ENCODE results near the gene CD55.

The CD55 gene

DNA sequence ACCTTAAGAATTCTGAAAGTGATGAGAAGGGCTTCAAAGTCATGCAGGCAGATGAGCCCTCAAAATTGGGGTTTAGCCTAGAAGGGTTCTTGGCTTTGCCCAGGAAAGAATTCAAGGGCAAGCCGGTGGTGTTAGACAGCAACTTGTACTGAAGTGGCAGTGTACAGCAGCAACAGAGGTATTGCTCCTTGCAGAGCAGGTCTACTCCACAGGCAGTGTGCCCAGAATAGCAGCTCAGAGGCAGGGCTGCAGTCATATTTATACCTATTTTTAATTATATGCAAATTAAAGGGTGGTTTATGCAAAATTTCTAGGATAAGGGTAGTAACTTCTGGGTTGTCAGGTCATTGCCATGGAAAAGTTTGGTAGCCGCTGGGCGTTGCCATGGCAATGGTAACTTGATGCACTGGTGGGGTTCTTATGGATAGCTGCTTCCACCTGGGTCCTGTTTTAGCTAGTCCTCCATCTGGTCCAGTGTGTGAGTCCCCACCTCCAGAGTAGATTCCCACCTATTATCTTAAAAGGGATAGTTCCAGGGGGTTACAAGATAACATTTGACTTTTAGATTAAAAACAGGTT lies 74.8 kb downstream of the CD55 start:
- Mint-ChIP-seq H3K27me3 (ENCODE audit: low read depth) (no peaks in the 10 kb centered on the region), H3K9me3 (peaks cover 11% of the 10 kb centered on the region), H3K4me3 (no peak overlapping the region), H3K4me1 (ENCODE audit: low read depth) (peaks cover 2% of the 10 kb centered on the region), H3K27ac (no peak overlapping the region), H3K36me3 (ENCODE audit: low read depth) (peaks cover 4% of the 10 kb centered on the region)

- Mint-ChIP-seq H3K4me1 (ENCODE audit: low read depth) (peaks cover 2% of the 10 kb centered on the region), H3K4me3 (no peak overlapping the region), H3K36me3 (ENCODE audit: low read depth) (peaks cover 4% of the 10 kb centered on the region), H3K9me3 (peaks cover 7% of the 10 kb centered on the region), H3K27ac (no peak overlapping the region), H3K27me3 (ENCODE audit: low read depth) (no peaks in the 10 kb centered on the region)
Observed at GRCh38 chr1:207397525-207397926, 76.0 kb downstream of the CD55 start.

DNA sequence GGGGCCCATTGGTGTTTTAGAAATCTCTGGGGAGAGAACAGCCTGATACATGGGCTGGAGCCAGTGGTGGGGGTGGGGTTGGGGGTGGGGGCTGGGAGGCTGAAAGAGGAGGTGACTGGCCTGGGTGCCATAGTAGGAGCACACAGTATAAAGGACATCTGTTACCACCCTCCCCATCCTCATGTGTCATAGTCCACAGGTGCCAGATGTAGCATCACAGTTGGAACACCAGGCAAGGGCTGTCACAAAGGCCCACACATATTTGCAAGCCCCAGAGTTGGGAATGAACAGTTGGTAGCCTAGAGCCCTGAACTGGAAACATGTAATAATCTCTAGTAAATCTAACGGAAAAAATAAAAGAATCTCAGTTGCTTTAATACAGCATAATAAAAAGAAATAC lies 77.5 kb downstream of the CD55 start:
- Mint-ChIP-seq H3K4me1 (ENCODE audit: low read depth) (peaks cover 2% of the 10 kb centered on the region), H3K4me3 (no peak overlapping the region), H3K27ac (no peak overlapping the region), H3K9me3 (peaks cover 7% of the 10 kb centered on the region), H3K27me3 (ENCODE audit: low read depth) (no peaks in the 10 kb centered on the region), H3K36me3 (ENCODE audit: low read depth) (peaks cover 4% of the 10 kb centered on the region)

DNA sequence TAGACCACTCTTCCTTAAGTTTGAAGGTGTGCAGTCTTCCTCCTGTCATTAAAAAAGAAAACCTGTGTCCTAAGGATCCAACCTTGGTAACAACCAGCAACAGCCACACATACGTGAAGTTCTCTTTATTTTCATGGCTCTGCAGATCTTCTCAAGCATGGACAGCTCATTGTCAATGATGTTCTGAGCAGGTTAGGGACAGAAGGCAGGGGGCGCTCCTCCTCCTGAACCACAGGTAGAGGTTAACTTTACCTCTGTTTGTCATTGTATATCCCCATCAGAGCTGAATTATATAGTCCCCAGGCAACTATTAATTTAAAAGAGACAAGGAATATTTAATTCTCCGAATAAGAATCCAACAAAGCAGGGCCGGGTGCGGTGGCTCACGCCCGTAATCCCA lies 80.1 kb downstream of the CD55 start:
- Mint-ChIP-seq H3K4me1 (ENCODE audit: low read depth) (peaks cover 7% of the 10 kb centered on the region), H3K27me3 (ENCODE audit: low read depth) (no peaks in the 10 kb centered on the region), H3K36me3 (ENCODE audit: low read depth) (peaks cover 4% of the 10 kb centered on the region), H3K9me3 (peaks cover 7% of the 10 kb centered on the region), H3K27ac (no peak overlapping the region), H3K4me3 (no peak overlapping the region)

GRCh38 chr1:207402744-207403143 lies 81.3 kb downstream of the CD55 start:
- peaks cover 7% of the 10 kb centered on the region for H3K9me3 Mint-ChIP-seq
- H3K27ac Mint-ChIP-seq = no peak overlapping the region
- H3K4me3 Mint-ChIP-seq = no peak overlapping the region
- peaks cover 4% of the 10 kb centered on the region for H3K36me3 Mint-ChIP-seq (ENCODE audit: low read depth)
- no peaks in the 10 kb centered on the region for H3K27me3 Mint-ChIP-seq (ENCODE audit: low read depth)
- peaks cover 5% of the 10 kb centered on the region for H3K4me1 Mint-ChIP-seq (ENCODE audit: low read depth)

DNA sequence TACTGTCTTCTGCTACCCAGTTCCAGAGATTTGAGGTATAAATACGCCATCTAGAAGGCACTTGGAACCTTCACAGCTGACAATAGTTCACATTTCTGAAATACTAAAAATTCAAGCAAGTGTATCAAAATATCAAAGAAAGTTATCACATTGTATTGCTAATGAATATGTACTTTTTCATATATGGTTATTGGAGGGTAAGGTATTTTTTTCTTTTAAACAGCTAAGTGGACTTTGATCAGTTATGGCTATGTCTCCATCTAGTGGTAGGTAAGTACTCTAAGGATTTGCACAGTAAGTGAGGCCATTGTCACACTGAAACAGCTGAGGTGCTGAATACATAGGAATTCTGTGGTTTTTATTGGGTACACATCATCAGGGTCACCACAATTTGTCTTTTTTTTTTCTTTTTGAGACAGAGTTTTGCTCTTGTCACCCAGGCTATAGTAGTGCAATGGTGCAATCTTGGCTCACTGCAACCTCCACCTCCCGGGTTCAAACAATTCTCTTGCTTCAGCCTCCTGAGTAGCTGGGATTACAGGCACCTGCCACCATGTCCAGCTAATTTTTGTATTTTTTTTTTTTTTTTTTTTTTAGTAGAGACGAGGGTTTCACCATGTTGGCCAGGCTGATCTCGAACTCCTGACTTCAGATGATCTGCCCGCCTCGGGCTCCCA lies 83.5 kb downstream of the CD55 start:
- Mint-ChIP-seq H3K4me3 (no peak overlapping the region), H3K9me3 (peaks cover 7% of the 10 kb centered on the region), H3K36me3 (ENCODE audit: low read depth) (peaks cover 4% of the 10 kb centered on the region), H3K27me3 (ENCODE audit: low read depth) (no peaks in the 10 kb centered on the region), H3K27ac (no peak overlapping the region), H3K4me1 (ENCODE audit: low read depth) (peaks cover 7% of the 10 kb centered on the region)

DNA sequence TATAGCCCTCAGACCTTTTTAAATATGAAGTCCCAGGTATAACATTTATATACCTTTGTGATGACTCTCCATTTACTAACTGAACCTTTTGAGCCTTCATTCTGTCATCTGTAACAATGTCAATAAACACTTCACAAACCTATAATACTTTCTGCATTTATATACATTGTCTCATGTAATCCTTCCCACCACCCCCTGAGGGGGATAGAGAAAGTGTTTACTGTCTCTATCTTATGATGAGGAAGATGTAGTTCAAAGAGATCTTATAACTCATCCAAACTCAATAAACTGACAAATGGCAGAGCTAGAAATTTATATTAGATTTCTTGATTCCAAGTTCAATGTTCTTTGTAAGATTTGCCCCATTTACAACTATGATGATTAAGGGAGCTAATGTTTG lies 84.3 kb downstream of the CD55 start:
- H3K36me3 Mint-ChIP-seq (ENCODE audit: low read depth) = peaks cover 2% of the 10 kb centered on the region
- no peaks in the 10 kb centered on the region for H3K27me3 Mint-ChIP-seq (ENCODE audit: low read depth)

DNA sequence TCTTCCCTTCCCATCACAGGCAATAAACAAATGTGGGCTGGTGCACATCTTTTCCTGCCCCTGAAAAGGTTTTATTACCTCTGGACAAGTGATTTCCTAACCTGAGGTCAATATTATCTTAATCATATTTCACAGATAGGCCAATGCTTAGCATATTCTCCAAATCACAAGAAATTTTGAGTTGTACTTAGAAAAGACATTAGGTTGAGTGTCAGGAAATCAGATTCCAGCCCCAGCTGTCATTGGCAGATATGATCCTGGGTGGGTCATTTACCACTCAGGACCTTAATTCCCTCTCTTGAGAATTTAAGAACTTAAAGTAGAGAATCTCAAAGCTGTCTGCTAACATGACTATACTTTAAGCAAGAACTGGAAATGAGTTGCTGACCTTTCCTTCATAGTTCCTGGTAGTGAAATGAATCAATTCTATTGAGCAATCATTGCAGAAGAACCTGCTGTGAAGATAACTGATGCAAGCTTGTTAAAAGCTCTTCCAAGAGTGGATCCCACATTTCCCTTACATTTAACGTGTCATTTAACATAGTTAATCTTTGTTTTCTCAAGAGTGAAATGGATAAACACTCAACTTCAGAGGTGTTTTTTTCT lies 86.3 kb downstream of the CD55 start:
- Mint-ChIP-seq H3K9me3 (peaks cover 4% of the 10 kb centered on the region), H3K4me3 (no peak overlapping the region), H3K27ac (no peak overlapping the region), H3K36me3 (ENCODE audit: low read depth) (no peaks in the 10 kb centered on the region), H3K4me1 (ENCODE audit: low read depth) (peaks cover 19% of the 10 kb centered on the region), H3K27me3 (ENCODE audit: low read depth) (no peaks in the 10 kb centered on the region)

More for the DNA sequence above, 84.3 kb downstream of the CD55 start:
- H3K9me3 Mint-ChIP-seq = peaks cover 5% of the 10 kb centered on the region
- peaks cover 7% of the 10 kb centered on the region for H3K4me1 Mint-ChIP-seq (ENCODE audit: low read depth)
- no peak overlapping the region for H3K27ac Mint-ChIP-seq
- no peak overlapping the region for H3K4me3 Mint-ChIP-seq
